WERI-Rb-1 (cell line): ENCODE data around the gene PPP5C.
A peak's percentile ranks its signal among the peaks of the same experiment; 100 is the strongest.

Experiments used
- DNase-seq: peaks from one replicate; pipeline ENCODE4 v3.0.0-alpha.2; 2020
- H3K27ac ChIP-seq: fragments of 250-450 bp; sonication (Bioruptor Pico); 2 replicates; pipeline ENCODE4 v1.5.1; 2020; ENCODE audit warnings: mild to moderate bottlenecking, moderate library complexity
- H3K27me3 ChIP-seq: fragments of 250-450 bp; sonication (Bioruptor Pico); 2 replicates; pipeline ENCODE4 v1.5.1; 2021; ENCODE audit warnings: mild to moderate bottlenecking, low read depth, moderate library complexity; ENCODE audit not compliant: insufficient read depth, severe bottlenecking
- H3K36me3 ChIP-seq: fragments of 250-450 bp; sonication (Bioruptor Pico); 2 replicates; pipeline ENCODE4 v1.5.1; 2020; ENCODE audit warnings: mild to moderate bottlenecking, moderate library complexity
- H3K4me3 ChIP-seq: 2 replicates; pipeline ENCODE4 v1.5.1; 2011; ENCODE audit warnings: low read depth, mild to moderate bottlenecking, control low read depth, low read length
- H3K9me3 ChIP-seq: fragments of 250-450 bp; sonication (Bioruptor Pico); 2 replicates; pipeline ENCODE4 v1.5.1; 2021; ENCODE audit warnings: mild to moderate bottlenecking, moderate library complexity; ENCODE audit not compliant: severe bottlenecking
- CTCF ChIP-seq: IDR thresholded peaks from 2 replicates; pipeline ENCODE4 v1.5.1; 2011; ENCODE audit warnings: low read depth, mild to moderate bottlenecking, control low read depth, inconsistent platforms, low read length

PPP5C gene

GRCh38 chr19:46356149-46357055 is 9.5 kb downstream of the PPP5C start:
- Histone ChIP-seq H3K9me3 (no peaks in the 10 kb centered on the region), H3K27ac (no peak overlapping the region), H3K27me3 (no peaks in the 10 kb centered on the region), H3K4me3 (no peak overlapping the region), H3K36me3 (peaks cover 80% of the 10 kb centered on the region)
- no peak for TF ChIP-seq CTCF
- no peak for DNase-seq

- H3K27ac ChIP-seq, result no peak overlapping the region
- no peaks in the 10 kb centered on the region for H3K9me3 ChIP-seq
- H3K4me3 ChIP-seq, result no peak overlapping the region
- H3K36me3 ChIP-seq, result peaks cover 76% of the 10 kb centered on the region
- H3K27me3 ChIP-seq, result no peaks in the 10 kb centered on the region
- no peak for DNase-seq
- no peak for TF ChIP-seq CTCF
Observed at GRCh38 chr19:46357846-46358583, 11.1 kb downstream of the PPP5C start.

- DNase-seq, result no peak
- no peak for TF ChIP-seq CTCF
- Histone ChIP-seq H3K9me3 (no peaks in the 10 kb centered on the region), H3K27me3 (no peaks in the 10 kb centered on the region), H3K27ac (no peak overlapping the region), H3K4me3 (no peak overlapping the region), H3K36me3 (peaks cover 73% of the 10 kb centered on the region)
Observed at GRCh38 chr19:46361915-46362314, 15.0 kb downstream of the PPP5C start.

GRCh38 chr19:46364359-46364758 is 17.5 kb downstream of the PPP5C start:
- H3K9me3 ChIP-seq, result no peaks in the 10 kb centered on the region
- no peak for DNase-seq
- no peak for TF ChIP-seq CTCF
- H3K27me3 ChIP-seq, result no peaks in the 10 kb centered on the region
- peaks cover 60% of the 10 kb centered on the region for H3K36me3 ChIP-seq
- H3K4me3 ChIP-seq, result no peak overlapping the region
- H3K27ac ChIP-seq, result no peak overlapping the region

GRCh38 chr19:46365561-46365960 is 18.7 kb downstream of the PPP5C start:
- no peak for TF ChIP-seq CTCF
- Histone ChIP-seq H3K27me3 (no peaks in the 10 kb centered on the region), H3K27ac (peak overlapping the region; percentile 14; the same call in 1 of the 2 replicates), H3K9me3 (no peaks in the 10 kb centered on the region), H3K36me3 (peaks cover 57% of the 10 kb centered on the region), H3K4me3 (no peak overlapping the region)
- no peak for DNase-seq
